GM12872 (cell line): ENCODE results near the gene KRTAP6-1.

Source experiments
- CTCF ChIP-seq: IDR thresholded peaks from 3 replicates; pipeline ENCODE4 v1.5.1; 2011; ENCODE audit warnings: low read depth, mild to moderate bottlenecking, low read length, moderate library complexity; ENCODE audit not compliant: insufficient read depth

Gene KRTAP6-1

DNA sequence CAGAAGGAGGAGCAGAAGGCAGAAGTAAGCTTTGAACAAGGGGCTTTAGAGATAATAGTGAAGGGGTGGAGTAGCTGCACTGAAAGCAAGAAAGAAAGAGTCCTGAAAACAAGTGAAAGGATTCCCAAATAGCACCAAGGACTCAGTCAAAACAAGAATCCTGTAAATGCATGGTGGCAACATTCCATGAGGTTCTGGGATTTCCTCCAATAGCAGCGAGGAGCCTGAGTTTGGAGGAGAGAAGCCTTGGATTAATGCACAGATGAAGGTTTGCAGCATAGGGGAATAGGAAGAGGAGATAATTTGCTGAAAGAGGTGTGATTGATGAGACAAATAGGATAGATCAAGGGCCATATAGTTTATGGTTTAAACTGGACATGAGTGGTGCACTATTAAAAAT lies 34.4 kb downstream of the KRTAP6-1 start:
- no peak for TF ChIP-seq CTCF

DNA sequence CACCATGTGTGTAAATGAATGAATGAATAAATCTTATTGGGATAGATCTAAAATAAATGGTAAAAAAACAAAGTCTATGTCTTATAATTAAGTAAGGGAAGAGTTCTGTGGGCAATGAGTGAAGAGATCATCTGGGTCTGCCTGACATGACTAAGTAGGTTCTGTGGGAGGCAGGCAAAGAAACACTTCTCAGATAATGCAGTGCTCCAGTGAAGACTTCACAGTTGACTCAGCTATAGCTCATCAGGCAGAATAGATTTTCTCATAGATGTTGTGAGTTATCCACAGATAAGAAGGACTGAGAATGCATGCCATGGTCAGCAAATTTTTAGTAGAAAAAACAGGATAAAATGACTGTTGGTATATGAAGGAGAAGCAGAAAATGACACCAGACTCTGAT lies 36.0 kb downstream of the KRTAP6-1 start:
- TF ChIP-seq CTCF = no peak

DNA sequence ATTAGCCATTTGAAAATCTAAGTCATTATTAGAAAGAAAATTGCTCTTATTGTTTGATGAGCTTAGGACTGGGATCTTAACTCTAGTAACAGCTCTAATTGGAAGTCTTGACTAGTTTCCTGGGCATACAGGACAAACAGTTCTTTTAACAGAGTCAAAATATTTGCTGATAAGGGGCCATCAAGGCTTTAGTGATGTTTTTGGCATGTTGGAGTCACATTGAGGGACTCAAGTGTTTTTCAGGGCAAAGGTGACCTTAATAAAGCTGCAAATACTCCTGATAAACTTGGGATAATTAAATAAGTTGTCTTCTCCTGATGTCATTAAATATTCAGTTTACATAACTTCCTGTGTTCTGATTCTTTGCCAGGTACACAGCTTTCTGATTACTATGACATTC lies 46.1 kb downstream of the KRTAP6-1 start:
- no peak for TF ChIP-seq CTCF

- no peak for TF ChIP-seq CTCF
Measured at GRCh38 chr21:30563630-30564029, 50.1 kb downstream of the KRTAP6-1 start.
